GM23338 (cell line): ENCODE measurements around the gene ARHGEF37. TPM values are rescaled to one million over a fixed set of nuclear protein-coding genes. Genes with fewer than 3 reads are reported as not detected.
A peak's percentile ranks its signal among the peaks of the same experiment; 100 is the strongest.

ENCODE experiments used
- ATAC-seq: fragments of 200-7000 bp; cut with Tn5 transposase; 3 replicates; pipeline ENCODE4 v1.9.1; 2020
- DNase-seq: peaks from one replicate; pipeline ENCODE4 v3.0.0-alpha.2; 2015; ENCODE audit warnings: low spot score
- H2AFZ ChIP-seq: fragments of 200-600 bp; sonication (generic); 2 replicates; pipeline ENCODE4 v1.8.0; 2016; ENCODE audit warnings: antibody characterized with exemption, mild to moderate bottlenecking, moderate library complexity
- H3F3A ChIP-seq: fragments of 200-600 bp; sonication (generic); replicated peaks from 2 replicates; pipeline ENCODE4 v1.8.0; 2017; ENCODE audit warnings: antibody characterized with exemption, mixed run types, low read depth
- H3K27ac ChIP-seq: fragments of 200-600 bp; sonication (generic); 2 replicates; pipeline ENCODE4 v1.6.1; 2016; ENCODE audit warnings: low read depth
- H3K27me3 ChIP-seq: fragments of 200-600 bp; sonication (generic); 2 replicates; pipeline ENCODE4 v1.8.0; 2016; ENCODE audit warnings: mild to moderate bottlenecking, mixed run types, moderate library complexity; ENCODE audit not compliant: insufficient read depth
- H3K36me3 ChIP-seq: fragments of 200-600 bp; sonication (generic); 2 replicates; pipeline ENCODE4 v1.8.0; 2016; ENCODE audit warnings: mild to moderate bottlenecking; ENCODE audit not compliant: insufficient read depth
- H3K4me1 ChIP-seq: fragments of 200-600 bp; sonication (generic); 2 replicates; pipeline ENCODE4 v1.8.0; 2016; ENCODE audit warnings: mild to moderate bottlenecking, moderate library complexity; ENCODE audit not compliant: insufficient read depth
- H3K4me2 ChIP-seq: fragments of 200-600 bp; sonication (generic); 2 replicates; pipeline ENCODE4 v1.7.1; 2017; ENCODE audit warnings: mixed run types
- H3K4me3 ChIP-seq: fragments of 200-600 bp; sonication (generic); 2 replicates; pipeline ENCODE4 v1.6.1; 2016; ENCODE audit warnings: mixed run types
- H3K79me2 ChIP-seq: fragments of 200-600 bp; sonication (generic); replicated peaks from 2 replicates; pipeline ENCODE4 v1.8.0; 2017; ENCODE audit warnings: mild to moderate bottlenecking; ENCODE audit not compliant: insufficient read depth
- H3K9me2 ChIP-seq: fragments of 200-600 bp; sonication (generic); 2 replicates; pipeline ENCODE4 v1.8.0; 2017; ENCODE audit not compliant: insufficient read depth
- H4K20me1 ChIP-seq: fragments of 200-600 bp; sonication (generic); replicated peaks from 2 replicates; pipeline ENCODE4 v1.8.0; 2017; ENCODE audit warnings: mild to moderate bottlenecking; ENCODE audit not compliant: insufficient read depth
- H3K27ac Mint-ChIP-seq: 2 replicates; pipeline ENCODE4 v1.8.0; 2020; ENCODE audit warnings: inconsistent platforms, mild to moderate bottlenecking, moderate library complexity, mixed read lengths
- H3K27me3 Mint-ChIP-seq: 3 replicates; pipeline ENCODE4 v1.8.0; 2022; ENCODE audit warnings: low read depth, mild to moderate bottlenecking, moderate library complexity, mixed read lengths, inconsistent platforms; ENCODE audit not compliant: insufficient read depth, poor library complexity
- H3K36me3 Mint-ChIP-seq: 3 replicates; pipeline ENCODE4 v1.8.0; 2021; ENCODE audit warnings: low read depth, mild to moderate bottlenecking, inconsistent platforms, moderate library complexity, mixed read lengths
- H3K4me1 Mint-ChIP-seq: 3 replicates; pipeline ENCODE4 v1.8.0; 2020; ENCODE audit warnings: mild to moderate bottlenecking, inconsistent platforms, mixed read lengths
- H3K4me3 Mint-ChIP-seq: 3 replicates; pipeline ENCODE4 v1.8.0; 2021; ENCODE audit warnings: moderate library complexity, mild to moderate bottlenecking, inconsistent platforms, mixed read lengths
- H3K9me3 Mint-ChIP-seq: 3 replicates; pipeline ENCODE4 v1.8.0; 2020; ENCODE audit warnings: moderate library complexity, mild to moderate bottlenecking, inconsistent platforms, mixed read lengths
- CREB1 ChIP-seq: fragments of 250-450 bp; sonication (Bioruptor Pico); IDR thresholded peaks from 2 replicates; pipeline ENCODE4 v1.5.0; 2020; ENCODE audit warnings: low read depth, mild to moderate bottlenecking, moderate library complexity
- EZH2 ChIP-seq: fragments of 200-600 bp; sonication (generic); IDR thresholded peaks from one replicate; pipeline ENCODE4 v1.8.0; 2017; ENCODE audit warnings: antibody characterized with exemption, mild to moderate bottlenecking, low read depth; ENCODE audit not compliant: unreplicated experiment
- EZH2phosphoT487 ChIP-seq: fragments of 200-600 bp; sonication (generic); IDR thresholded peaks from one replicate; pipeline ENCODE4 v1.8.1; 2018; ENCODE audit warnings: antibody characterized with exemption; ENCODE audit not compliant: unreplicated experiment
- JUNB ChIP-seq: IDR thresholded peaks from one replicate; pipeline ENCODE4 v1.6.1; 2016; ENCODE audit warnings: antibody characterized with exemption; ENCODE audit not compliant: unreplicated experiment
- NANOG ChIP-seq: IDR thresholded peaks from 2 replicates; pipeline ENCODE4 v1.6.1; 2016; ENCODE audit warnings: antibody characterized with exemption, borderline replicate concordance
- POLR2AphosphoS5 ChIP-seq: IDR thresholded peaks from 2 replicates; pipeline ENCODE4 v1.6.1; 2016; ENCODE audit warnings: antibody characterized with exemption, low read depth
- REST ChIP-seq: IDR thresholded peaks from one replicate; pipeline ENCODE4 v1.6.1; 2018; ENCODE audit warnings: antibody characterized with exemption; ENCODE audit not compliant: unreplicated experiment
- STAT1 ChIP-seq: IDR thresholded peaks from one replicate; pipeline ENCODE4 v1.6.1; 2016; ENCODE audit warnings: antibody characterized with exemption; ENCODE audit not compliant: unreplicated experiment
- ZNF114 ChIP-seq: fragments of 250-450 bp; sonication (Bioruptor Pico); IDR thresholded peaks from 2 replicates; pipeline ENCODE4 v1.5.0; 2020; ENCODE audit warnings: mild to moderate bottlenecking, moderate library complexity
- ZNF331 ChIP-seq: fragments of 250-450 bp; sonication (Bioruptor Pico); IDR thresholded peaks from 2 replicates; pipeline ENCODE4 v1.5.0; 2020; ENCODE audit warnings: low read depth, mild to moderate bottlenecking, moderate library complexity
- ZNF462 ChIP-seq: fragments of 250-450 bp; sonication (Bioruptor Pico); IDR thresholded peaks from 2 replicates; pipeline ENCODE4 v1.5.0; 2020; ENCODE audit warnings: mild to moderate bottlenecking, moderate library complexity
- long read RNA-seq: library from polyadenylated mRNA; unstranded; transcript quantifications from one replicate; pipeline ENCODE4 v2.0.0, GENCODE V29; 2020; ENCODE audit not compliant: unreplicated experiment
- polyA plus RNA-seq: library from polyadenylated mRNA; unstranded; fragments of >200 nt; fragmentation: Nextera tagmentation; extraction: Ambion mirVana; gene quantifications from 2 replicates; pipeline ENCODE4 v1.2.1, GENCODE V29; 2016
- total RNA-seq: library from RNA; depleted of rRNA; stranded (reverse); fragments of >200 nt; shearing (Covaris generic); gene quantifications from 2 replicates; pipeline ENCODE4 v1.2.3, GENCODE V29; 2014; rRNA removed
- TF ChIP-seq, protein P1 (sequence below), 2 experiments: fragments of 200-600 bp in 1 of 2; sonication (generic) in 1 of 2; conservative IDR thresholded peaks; 2 replicates each; pipeline versions ENCODE4 v1.5.1 to v1.6.1; 2016 to 2017; ENCODE audit warnings: antibody characterized with exemption in 2 of 2, low read depth in 2 of 2, mild to moderate bottlenecking in 2 of 2, moderate library complexity in 1 of 2
- TF ChIP-seq, protein P2 (sequence below): IDR thresholded peaks from 2 replicates; pipeline ENCODE4 v1.6.1; 2016; ENCODE audit warnings: antibody characterized with exemption

Gene ARHGEF37
- total RNA-seq (0.12 and 0.14 TPM in 2 replicates), polyA plus RNA-seq (0.78 and 0.79 TPM in 2 replicates)
- long read RNA-seq, partial matches to known transcripts = 0 of 1 reads
- long read RNA-seq, other reads (novel, unspliced or antisense) = 1 of 1 reads

GRCh38 chr5:149581192-149581861 is at the start of gene ARHGEF37:
Gene ARHGEF37, plus strand, starts transcription at chr5:149581498. Its CDS starts 16,272 bp downstream, at chr5:149597770.
- peaks cover 8% of the 10 kb centered on the region for H3K4me1 ChIP-seq
- no peaks in the 10 kb centered on the region for H3K79me2 ChIP-seq
- DNase-seq = peak; percentile 71
- Mint-ChIP-seq H3K4me3 (peak within 1 kb of the TSS; percentile 76), H3K9me3 (no peaks in the 10 kb centered on the region), H3K4me1 (peaks cover 9% of the 10 kb centered on the region), H3K27me3 (peaks cover 21% of the 10 kb centered on the region), H3K36me3 (no peaks in the 10 kb centered on the region), H3K27ac (no peak within 1 kb of the TSS)
- peak; percentile 86 for ATAC-seq
- no peak within 1 kb of the TSS for H3K27ac ChIP-seq
- no peaks in the 10 kb centered on the region for H3K9me2 ChIP-seq
- peaks cover 6% of the 10 kb centered on the region for H3F3A ChIP-seq
- peaks cover 30% of the 10 kb centered on the region for H3K27me3 ChIP-seq
- no peak for TF ChIP-seq STAT1
- TF ChIP-seq ZNF331 = no peak
- TF ChIP-seq ZNF114 (CRISPR knock-in tag) = no peak
- no peak for TF ChIP-seq EZH2phosphoT487
- no peak for TF ChIP-seq REST
- TF ChIP-seq CREB1 (CRISPR knock-in tag) = no peak
- TF ChIP-seq, protein P1, sequence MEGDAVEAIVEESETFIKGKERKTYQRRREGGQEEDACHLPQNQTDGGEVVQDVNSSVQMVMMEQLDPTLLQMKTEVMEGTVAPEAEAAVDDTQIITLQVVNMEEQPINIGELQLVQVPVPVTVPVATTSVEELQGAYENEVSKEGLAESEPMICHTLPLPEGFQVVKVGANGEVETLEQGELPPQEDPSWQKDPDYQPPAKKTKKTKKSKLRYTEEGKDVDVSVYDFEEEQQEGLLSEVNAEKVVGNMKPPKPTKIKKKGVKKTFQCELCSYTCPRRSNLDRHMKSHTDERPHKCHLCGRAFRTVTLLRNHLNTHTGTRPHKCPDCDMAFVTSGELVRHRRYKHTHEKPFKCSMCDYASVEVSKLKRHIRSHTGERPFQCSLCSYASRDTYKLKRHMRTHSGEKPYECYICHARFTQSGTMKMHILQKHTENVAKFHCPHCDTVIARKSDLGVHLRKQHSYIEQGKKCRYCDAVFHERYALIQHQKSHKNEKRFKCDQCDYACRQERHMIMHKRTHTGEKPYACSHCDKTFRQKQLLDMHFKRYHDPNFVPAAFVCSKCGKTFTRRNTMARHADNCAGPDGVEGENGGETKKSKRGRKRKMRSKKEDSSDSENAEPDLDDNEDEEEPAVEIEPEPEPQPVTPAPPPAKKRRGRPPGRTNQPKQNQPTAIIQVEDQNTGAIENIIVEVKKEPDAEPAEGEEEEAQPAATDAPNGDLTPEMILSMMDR (conservative IDR thresholded peaks at IDR 0.05; ENCODE audit: low read depth in 2 of 2) = no peak
- no peak for TF ChIP-seq NANOG
- TF ChIP-seq JUNB = no peak
- TF ChIP-seq EZH2 = no peak
- TF ChIP-seq, protein P2, sequence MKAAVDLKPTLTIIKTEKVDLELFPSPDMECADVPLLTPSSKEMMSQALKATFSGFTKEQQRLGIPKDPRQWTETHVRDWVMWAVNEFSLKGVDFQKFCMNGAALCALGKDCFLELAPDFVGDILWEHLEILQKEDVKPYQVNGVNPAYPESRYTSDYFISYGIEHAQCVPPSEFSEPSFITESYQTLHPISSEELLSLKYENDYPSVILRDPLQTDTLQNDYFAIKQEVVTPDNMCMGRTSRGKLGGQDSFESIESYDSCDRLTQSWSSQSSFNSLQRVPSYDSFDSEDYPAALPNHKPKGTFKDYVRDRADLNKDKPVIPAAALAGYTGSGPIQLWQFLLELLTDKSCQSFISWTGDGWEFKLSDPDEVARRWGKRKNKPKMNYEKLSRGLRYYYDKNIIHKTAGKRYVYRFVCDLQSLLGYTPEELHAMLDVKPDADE = no peak
- TF ChIP-seq ZNF462 (CRISPR knock-in tag) = no peak
- TF ChIP-seq POLR2AphosphoS5 = no peak
- H3K4me2 ChIP-seq = peak within 1 kb of the TSS; percentile 78
- no peaks in the 10 kb centered on the region for H3K36me3 ChIP-seq
- H4K20me1 ChIP-seq = no peaks in the 10 kb centered on the region
- H3K4me3 ChIP-seq = peak within 1 kb of the TSS; percentile 68
- H2AFZ ChIP-seq = peak within 1 kb of the TSS; percentile 100
